Fibroblast of skin of scalp (primary cell): Measurements from ENCODE around the gene PEAR1.

Experiments
- DNase-seq: peaks from one replicate; pipeline ENCODE4 v3.0.0-alpha.2; 2013

PEAR1 gene

GRCh38 chr1:156901966-156902915 lies 8.7 kb downstream of the PEAR1 start:
- peak; percentile 76 for DNase-seq

GRCh38 chr1:156903328-156904091 lies 10.0 kb downstream of the PEAR1 start:
- no peak for DNase-seq

GRCh38 chr1:156904187-156904959 lies 10.9 kb downstream of the PEAR1 start:
- DNase-seq = no peak

- no peak for DNase-seq
Observed at GRCh38 chr1:156905176-156905575, 11.7 kb downstream of the PEAR1 start.

GRCh38 chr1:156905651-156906050 lies 12.1 kb downstream of the PEAR1 start:
- DNase-seq = no peak

GRCh38 chr1:156906206-156906906 lies 12.8 kb downstream of the PEAR1 start:
- no peak for DNase-seq

- DNase-seq = no peak
Observed at GRCh38 chr1:156908541-156908940, 15.0 kb downstream of the PEAR1 start.

GRCh38 chr1:156908955-156909354 lies 15.4 kb downstream of the PEAR1 start:
- DNase-seq = no peak

GRCh38 chr1:156909671-156910070 lies 16.2 kb downstream of the PEAR1 start:
- DNase-seq = no peak

GRCh38 chr1:156910309-156910782 lies 16.8 kb downstream of the PEAR1 start:
- DNase-seq = no peak

- no peak for DNase-seq
Observed at GRCh38 chr1:156911577-156912298, 18.2 kb downstream of the PEAR1 start.

- DNase-seq = no peak
Observed at GRCh38 chr1:156912310-156912709, 18.8 kb downstream of the PEAR1 start.

GRCh38 chr1:156912861-156913808 lies 19.6 kb downstream of the PEAR1 start:
- no peak for DNase-seq

- no peak for DNase-seq
Observed at GRCh38 chr1:156913809-156914387, 20.4 kb downstream of the PEAR1 start.

- peak; percentile 65 for DNase-seq
Observed at GRCh38 chr1:156914440-156914856, 20.9 kb downstream of the PEAR1 start.

GRCh38 chr1:156920233-156921052 lies 26.9 kb downstream of the PEAR1 start, which contains the start of gene LRRC71:
LRRC71 (plus strand) TSS chr1:156920632; CDS start chr1:156920804, 172 bp downstream.
- DNase-seq = peak; percentile 81

GRCh38 chr1:156921053-156921529 lies 27.6 kb downstream of the PEAR1 start:
- no peak for DNase-seq

- no peak for DNase-seq
Observed at GRCh38 chr1:156922986-156923669, 29.6 kb downstream of the PEAR1 start.
